ENCODE measurements around the gene RASSF7.

The RASSF7 gene

DNA sequence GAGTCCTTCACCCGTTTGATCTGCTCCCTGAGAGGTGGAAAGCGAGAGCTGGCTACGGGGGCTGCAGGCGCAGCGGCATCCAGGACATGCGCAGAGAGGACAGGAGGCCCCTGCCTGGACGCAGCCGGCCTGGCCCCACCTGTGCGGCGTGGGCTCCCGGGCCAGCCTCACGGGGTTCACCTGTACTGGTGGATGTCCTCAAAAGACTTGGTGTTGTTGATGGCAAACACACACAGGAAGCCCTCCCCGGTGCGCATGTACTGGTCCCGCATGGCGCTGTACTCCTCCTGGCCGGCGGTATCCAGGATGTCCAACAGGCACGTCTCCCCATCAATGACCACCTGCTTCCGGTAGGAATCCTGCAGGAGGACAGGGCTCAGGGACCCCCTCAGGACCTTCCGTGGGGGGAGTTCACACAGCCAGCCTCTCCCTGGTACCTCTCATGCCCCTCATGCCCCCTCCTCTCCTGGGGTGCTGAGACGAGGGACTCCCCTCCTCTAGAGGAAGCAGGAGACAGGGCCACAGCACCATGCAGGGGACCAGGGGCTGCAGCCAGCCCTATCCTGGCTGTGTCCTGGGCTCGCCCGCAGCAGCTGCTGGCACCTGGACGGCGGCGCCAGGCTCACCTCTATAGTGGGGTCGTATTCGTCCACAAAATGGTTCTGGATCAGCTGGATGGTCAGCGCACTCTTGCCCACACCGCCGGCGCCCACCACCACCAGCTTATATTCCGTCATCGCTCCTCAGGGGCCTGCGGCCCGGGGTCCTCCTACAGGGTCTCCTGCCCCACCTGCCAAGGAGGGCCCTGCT is 27.0 kb upstream of the RASSF7 start:
- DNase-seq, result no peak

DNA sequence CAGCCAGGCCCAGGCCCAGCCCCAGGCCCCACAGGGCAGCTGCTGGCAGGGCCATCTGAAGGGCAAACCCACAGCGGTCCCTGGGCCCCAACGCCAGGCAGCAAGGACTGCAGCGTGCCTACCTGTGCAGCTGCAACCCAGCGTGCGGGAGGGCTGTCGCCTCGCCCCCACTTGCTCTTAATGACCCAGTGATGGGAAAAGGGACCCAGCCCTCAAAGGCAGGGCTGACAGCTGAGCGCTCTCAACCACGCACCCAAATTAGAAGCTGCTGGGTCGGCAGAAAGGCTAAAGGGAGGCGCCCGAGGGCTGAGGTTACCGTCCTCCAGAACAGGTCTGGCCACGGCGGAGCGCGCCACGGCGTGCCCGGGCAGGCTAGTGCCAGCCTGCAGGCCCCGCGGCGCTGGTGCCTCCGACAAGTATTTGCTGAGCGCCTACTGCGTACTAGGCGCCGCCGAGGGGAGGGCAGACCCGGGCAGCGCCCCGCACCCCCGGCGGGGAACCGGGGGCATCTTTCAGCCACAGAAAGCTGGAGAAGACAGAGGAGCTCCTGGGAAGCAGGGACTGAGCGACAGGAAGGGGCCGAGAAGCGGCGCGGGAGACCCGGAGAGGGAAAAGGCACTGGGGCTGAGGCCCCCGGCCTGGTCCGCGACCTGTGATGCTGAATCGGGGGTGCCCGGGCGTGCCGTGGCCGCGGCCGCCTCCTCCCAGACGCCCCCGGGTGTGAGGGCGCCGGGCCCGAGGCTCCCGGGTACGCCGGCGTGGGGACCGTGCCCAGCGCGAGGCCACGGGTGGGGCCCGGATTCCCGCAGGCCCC is 26.2 kb upstream of the RASSF7 start:
- DNase-seq, result no peak

DNA sequence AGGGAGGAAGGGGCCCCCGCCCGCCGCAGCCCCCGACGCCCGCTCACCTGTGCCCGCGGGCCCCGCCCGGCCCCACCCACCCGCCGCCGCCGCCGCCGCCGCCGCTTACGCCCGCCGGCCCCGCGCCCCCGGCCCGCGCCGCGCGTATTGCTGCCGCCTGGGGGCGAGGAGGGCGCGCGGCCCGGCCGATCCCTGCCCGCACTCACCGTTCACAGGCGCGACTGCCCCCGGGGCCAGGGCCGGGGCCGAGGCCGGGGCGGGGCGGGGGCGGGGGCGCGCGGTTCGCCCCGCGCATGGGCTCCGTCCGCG is 25.6 kb upstream of the RASSF7 start:
- DNase-seq, result no peak

DNA sequence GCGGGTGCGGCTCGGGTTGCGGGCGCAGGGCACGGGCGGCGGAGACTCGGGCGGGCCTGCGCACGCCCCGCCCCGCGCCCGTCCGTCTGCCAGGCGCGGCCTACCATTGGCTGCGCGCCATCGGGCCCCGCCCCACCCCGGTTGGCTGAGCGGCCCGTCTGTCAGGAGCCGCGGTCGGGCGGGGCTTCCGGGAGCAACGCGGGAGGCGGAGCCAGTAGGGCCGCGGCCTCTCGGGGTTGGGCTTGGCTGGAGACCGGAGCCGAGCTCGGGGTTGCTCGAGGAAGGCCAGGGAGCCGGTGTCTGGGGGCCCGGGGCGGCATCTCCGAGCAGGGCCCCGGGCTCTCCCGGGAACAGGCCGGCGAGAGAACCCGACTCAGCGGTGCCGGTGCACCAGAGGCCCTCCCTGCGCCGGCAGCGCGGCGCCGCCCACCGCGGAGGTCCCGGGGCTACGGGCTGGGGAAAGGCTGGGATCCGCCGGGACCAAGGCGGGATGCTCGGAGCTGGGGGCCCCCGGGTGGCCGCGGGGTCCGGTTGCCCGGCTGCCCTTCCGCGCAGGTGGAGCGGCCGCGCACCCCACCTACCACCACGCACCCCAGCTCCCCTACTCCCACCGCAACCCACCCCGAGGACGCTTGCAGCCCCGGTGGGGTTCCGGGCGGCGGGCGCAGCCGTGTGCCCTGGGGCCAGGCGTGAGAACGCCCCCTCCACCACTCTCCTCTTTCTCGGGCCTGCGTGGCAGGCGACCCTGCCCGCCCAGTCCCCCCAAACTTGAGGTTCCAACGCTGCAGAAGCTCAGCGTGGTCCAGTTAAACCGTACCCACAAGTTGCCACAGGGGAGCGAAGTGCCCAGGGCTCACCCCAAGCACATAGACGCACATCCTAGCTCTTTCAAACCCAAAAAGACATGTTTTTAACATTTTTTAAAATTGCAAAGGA is 25.0 kb upstream of the RASSF7 start, which contains the start of gene HRAS:
Gene HRAS (minus strand): TSS at position 58 of the 936 bp plus-strand sequence.
- DNase-seq, result peak; percentile 95

DNA sequence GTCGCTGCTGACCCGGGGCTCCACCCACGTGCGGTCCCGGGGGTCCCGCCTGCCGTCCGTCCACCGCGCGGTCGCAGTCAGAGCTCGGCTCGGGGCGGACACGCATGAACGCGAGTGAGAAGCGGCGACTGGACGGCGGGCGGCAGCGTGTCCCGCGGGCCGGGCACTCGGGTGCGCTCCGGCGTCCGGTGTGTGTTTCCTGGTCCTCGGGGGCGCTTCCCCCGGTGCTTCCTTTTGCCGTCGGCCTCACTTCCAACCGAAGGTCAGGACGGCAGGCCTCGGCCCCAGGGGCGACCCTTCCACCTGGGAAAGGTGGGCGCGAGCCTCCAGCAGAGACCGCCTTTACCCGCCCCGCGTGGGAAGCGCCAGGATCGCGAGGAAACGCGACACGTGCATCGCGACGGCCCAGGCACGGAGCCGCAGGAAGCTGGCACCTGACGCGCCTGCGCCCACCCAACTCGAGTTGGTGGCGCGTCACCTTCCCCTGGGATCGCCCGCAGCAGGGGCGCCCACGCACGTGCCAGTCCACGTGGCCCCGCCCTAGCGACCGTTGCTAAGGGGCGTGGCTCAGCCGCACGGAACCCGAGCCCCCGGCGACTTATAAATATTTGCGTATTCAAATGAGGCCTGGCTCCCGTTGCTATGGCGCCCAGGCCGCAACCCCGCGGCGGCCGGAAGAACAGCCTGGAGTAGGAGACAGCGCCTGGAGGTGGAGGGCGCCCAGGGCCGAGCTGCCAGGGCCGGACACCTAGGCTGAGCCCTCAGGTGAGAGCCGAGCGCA is 23.7 kb upstream of the RASSF7 start, which contains the start of gene LRRC56:
Gene LRRC56 (plus strand): TSS at position 687 of the 781 bp plus-strand sequence. CDS start 3,158 bp downstream, outside the sequence.
- DNase-seq, result peak; percentile 76

DNA sequence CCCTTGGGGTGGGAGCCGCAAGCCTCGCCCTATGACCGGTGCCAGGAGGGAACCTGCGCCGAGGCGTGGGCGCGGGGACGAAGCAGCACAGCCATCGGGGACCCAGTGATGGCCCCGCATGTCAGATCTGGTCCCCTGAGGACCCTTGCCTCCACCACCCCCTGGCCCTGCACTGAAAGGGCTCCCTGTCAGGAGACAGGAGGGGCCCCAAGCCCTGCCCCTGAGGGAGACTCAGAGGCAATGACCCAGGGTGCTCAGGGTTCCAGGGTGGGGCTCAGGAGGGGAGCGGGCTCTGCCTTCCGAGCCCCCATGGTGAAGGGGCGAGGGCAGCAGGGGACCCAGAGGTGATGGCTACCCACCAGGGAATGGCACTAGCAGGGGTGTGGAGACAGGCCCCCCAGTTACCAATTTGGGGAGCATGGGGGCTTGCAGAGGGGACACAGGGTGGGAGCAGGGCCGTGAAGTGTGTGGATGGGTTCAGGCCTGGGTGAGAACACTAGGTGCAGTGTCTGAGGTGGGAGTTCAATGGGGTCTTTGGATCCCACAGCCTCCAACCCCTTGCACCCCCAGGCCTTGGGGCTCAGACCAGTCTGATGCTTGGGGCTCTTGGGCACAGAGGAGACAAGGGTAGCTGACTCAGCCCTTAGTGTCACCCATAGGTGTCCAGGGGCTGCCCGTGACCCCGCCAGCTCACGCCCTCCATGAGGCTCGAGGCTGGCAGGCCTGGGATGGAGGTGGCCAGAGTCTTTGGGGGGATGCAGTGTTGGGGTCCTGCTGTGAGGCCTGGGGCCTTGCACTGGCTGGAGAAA is 22.9 kb upstream of the RASSF7 start:
- peak; percentile 20 for DNase-seq

DNA sequence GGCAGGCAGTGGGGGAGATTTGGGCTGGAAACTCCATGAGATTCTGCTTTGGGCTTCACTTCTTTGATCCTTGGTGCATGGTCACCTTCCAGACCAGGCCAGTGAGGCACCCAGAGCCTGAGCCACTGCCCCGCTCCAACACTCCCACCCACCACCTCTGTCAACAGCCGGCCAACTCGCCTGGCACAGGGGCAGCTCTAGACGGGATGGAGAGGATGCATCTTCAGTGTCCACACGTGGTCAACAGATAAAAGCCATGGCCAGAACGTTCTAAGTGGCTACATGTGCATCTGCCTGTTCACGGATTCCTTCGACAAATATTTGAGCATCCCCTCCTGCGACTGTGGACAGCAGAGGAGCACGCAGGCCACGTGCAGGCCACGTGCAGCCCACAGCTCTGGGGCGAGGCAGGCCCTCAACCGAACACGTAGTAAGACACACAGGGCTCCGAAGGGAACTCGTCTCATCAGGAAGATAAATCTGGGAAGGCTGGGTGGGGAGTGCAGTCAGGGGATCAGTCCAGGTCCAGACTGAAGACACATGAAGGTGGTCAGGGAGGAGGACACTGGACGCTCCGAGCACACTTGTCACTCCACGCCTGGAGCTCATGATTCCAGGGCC is 22.2 kb upstream of the RASSF7 start:
- peak; percentile 20 for DNase-seq

DNA sequence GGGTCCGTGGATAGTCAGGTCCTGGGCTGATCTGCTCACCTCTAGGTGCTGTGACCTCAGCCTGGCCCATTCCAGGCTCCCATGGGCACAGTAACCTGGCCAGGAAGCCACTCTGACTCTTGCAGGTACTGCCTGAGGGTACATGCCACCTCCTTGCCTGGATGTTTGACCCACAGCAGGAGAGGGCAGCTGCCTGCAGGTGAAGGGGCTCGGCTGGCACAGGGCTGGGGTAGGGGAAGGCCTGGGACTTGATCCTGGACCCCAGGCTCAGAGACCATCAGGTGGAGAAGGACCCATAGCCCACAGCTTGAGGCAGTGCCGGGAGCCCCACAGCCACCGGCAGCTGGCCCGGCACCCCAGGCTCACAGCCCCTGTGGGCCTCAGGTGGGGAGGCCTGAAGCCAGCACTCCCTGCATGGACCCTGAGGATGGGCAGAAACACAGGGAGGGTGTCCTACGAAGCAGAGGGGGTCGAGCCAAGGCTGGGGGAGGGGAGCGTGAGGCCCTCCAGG is 20.7 kb upstream of the RASSF7 start:
- peak; percentile 22 for DNase-seq

DNA sequence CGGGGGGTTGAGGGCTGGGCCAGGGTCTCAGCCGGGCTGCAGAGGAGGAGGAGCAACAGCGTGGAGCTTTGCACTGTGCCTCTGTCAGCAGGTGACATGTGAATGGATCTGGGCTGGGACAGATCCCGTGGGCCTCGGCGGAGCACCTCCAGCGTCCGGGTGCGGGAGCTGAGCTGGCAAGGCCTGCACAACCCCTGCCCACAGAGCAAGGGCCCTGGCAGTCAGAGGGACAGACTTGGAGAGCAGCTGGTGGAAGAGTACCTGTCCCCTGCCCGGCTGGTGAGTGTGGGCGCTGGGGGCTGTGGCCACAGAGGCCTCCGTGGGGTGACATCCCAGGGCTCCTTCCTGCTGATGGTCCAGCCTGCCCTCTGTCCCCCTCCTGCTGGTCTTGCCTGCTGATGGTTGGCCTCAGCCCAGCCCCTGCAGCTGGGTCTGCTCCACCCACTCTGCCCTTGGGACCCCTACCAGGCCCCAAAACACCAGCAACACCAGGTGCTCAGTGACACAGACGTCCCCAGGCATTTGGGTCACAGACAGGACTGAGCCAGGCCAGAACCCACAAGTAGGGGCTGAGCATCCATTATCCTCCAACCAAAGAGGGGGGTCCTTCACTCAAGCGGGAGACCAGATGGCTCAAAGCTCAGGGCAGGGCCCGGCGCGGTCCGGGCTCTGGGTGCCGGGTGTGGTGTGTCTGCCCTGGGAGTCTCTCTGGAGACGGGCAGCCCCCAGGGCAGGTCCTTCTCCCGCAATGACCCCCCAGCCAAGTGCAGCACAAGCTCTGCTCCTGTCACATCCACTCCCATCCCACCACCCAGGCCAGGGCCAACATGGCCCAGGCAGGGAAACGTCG is 20.0 kb upstream of the RASSF7 start:
- peak; percentile 18 for DNase-seq

DNA sequence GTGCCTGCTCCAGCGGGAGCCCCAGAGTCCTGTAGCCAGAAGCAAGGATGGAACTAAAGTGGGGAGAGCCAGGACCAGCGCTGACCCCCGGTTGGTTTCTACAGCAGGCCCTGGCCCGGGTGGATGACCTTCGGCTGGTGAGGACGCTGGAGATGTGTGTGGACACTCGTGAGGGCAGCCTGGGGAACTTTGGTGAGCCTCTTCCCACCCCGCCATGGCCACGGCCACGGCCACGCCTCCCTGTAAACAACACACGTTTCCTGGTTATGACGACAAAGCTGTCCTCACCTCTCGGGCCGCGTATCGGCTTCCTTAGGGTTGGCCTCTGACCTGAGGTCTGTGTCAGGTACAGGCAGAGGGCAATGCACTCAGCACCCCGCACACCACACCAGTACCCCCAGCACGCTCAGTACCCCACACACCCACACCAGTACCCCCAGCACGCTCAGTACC is 19.3 kb upstream of the RASSF7 start:
- peak; percentile 14 for DNase-seq

DNA sequence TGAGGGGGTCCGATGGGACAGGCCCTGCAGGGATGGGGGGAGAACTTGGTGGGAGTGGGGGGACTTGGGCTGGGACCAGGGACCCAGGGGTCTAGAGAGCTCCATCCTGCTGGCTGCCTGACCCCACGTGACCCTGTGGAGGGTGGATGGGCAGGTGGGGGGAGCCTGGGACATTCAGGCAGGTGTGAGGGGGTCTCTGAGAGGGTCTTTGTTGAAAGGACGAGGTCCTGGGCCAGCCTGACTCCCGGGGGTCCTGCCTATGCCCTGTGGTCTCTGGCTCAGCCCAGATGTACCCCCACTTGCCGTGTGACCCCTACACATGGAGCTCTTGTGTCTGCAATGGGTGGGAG is 16.0 kb upstream of the RASSF7 start:
- no peak for DNase-seq

DNA sequence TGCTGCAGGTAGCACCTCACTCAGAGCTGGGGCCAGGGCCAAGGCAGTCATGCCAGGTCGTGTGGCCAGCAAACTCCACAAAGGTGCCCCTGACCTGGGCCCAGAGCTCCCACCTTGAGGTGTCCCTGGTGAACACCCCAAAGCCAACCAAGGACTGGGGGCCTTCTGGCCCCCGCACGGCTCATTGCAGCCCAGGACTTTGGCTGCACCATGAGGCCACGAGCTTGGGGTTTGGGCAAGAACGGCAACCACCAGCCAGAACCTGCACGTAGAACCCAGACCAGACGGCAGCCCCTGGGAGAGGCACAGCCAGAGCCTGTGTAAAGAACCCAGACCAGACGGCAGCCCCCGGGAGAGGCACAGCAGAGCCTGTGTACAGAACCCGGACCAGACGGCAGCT is 15.6 kb upstream of the RASSF7 start:
- DNase-seq, result no peak

DNA sequence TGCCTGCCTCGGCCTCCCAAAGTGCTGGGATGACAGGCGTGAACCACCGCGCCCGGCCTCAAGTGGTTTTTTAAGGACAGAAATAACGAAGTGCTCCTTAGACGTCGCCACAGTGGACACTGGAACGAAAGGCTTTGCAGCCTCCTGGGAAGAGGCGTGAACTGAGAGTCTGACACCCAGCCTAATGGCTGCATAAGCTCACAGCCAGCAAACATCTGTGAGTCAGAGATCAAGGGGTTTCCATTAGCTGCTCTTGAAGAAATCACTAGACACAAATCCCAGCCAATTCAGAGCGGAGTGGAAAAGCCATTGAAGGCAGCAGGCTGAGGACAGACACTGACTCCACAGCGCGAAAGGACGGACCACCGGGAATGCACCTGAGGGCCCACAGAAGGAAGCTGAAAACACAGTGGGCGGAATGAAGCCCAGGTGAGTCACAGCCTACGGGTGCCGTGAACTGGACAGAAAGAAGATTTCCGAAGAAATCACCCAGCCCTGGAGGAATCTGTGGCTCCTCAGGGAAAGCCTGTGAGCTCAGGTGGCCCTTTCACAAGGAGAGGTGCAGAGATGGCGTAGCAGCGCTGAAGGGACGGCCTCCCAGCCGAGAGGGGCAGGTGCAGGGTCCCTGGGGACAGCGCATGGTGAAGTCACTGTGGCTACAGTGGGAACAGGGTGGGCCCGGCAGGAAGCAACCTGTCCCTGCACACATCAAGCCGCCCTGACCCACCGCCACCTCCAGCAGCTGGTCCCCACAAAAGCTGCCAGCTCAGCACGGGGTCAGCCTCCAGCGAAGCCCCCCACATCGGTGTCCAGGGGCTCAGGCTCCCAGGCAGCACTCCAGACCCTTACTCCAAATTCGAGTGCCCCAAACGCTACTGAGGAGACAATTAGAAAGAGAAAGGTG is 11.8 kb upstream of the RASSF7 start:
- no peak for DNase-seq

DNA sequence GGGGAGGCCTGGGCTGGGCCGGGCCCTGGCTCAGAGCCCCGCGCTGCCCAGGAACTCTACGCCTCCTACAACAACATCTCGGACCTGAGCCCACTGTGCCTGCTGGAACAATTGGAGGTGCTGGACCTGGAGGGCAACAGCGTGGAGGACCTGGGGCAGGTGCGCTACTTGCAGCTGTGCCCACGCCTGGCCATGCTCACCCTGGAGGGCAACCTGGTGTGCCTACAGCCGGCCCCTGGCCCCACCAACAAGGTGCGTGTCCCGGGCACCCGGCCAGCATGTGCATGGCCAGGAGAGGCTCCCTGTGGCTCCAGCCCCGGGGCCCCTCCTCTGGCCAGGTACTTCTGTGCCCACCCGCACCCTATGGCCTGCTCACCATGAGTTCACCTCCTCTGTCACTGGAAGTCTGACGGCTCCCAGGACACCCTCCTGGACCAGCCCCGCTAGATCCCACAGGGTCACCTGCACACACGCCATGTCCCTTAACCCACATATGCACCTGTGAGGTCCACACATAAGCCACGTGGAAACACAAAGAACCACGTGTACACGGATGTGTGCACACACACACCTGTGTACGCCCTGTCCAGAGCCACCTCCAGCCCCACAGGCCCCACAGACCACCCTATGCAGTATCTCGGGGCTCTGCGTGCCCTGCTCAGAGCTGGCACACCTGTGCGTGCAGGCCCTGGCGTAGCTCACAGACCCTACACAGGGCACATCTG is 10.6 kb upstream of the RASSF7 start:
- no peak for DNase-seq

DNA sequence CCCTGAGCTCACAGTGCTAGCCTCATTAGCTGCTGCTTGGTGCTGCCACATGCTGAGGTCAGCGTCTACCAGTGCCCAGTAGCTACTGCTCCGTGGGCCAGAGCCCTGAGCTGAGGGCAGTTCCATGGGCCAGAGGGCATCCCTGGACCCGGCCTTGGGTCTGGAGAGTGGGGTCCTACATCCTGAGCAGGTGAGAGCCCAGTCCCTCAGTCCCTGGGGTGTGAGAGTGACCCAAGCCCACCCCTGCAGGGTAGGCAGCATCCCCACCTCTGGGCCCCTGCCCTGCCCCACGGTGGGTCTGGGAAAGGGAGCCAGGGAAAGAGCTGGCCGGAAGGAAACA is 10.1 kb upstream of the RASSF7 start:
- DNase-seq, result no peak

DNA sequence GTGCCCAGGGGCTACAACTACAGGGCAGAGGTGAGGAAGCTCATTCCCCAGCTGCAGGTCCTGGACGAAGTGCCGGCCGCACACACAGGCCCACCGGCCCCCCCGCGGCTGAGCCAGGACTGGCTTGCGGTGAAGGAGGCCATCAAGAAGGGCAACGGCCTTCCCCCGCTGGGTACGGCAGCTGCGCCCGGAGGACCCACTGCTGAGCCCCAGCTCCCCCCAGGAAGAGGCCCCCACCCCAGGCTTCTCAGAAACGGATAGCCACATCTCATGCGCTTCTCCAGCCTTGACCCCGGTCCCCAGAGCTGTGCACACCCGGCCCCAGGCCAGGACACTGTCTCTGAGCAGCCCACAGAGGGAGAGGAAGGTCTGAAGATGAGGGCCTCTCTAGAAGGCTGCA is 9.6 kb upstream of the RASSF7 start:
- no peak for DNase-seq

DNA sequence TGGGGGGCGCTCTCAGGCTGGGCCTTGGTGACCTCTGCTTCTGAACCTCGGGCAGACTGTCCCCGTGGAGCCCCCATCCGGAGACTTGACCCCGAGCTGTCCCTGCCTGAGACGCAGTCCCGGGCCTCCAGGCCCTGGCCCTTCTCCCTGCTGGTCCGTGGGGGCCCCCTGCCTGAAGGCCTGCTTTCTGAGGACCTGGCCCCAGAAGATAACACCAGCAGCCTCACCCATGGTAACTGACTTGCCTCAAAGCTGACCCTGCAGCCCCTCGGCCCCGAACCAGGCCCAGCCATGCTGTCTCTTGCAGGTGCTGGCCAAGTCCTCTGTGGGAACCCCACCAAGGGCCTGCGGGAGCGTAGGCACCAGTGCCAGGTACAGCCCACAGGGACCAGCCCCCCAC is 9.2 kb upstream of the RASSF7 start:
- DNase-seq, result no peak
